HG02763 (cell line): Measurements from ENCODE around the gene PGRMC2.
"Not testable (repeated sequence)": the region's sequence is repeated elsewhere in the genome, so short reads cannot be mapped to it uniquely, and the experiment has no call there.

ENCODE experiments used
- ATAC-seq: cut with Tn5 transposase; IDR thresholded peaks from one replicate; pipeline ENCODE4 v1.9.1; 2021; ENCODE audit warnings: mild to moderate bottlenecking, moderate library complexity; ENCODE audit not compliant: unreplicated experiment

Gene PGRMC2

DNA sequence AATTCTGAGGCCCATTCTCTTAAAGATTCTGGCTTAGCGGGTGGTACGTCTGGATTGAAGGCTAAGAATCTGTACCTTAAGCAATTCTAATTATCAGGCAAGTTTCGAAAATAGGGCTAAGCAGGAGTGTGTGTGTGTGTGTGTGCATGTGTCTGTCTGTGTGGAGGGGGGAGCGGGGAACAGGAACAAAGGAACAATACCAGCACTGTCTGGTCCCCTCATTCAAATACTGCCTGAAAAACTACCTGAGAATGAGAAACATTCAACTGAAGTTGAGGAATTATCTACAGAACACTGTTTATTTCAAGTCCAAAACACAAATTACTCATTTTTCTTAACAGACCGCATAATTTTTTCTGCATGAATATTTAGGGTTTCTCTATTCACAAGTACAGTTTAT, 18.6 kb downstream of the PGRMC2 start:
- ATAC-seq: no peak

DNA sequence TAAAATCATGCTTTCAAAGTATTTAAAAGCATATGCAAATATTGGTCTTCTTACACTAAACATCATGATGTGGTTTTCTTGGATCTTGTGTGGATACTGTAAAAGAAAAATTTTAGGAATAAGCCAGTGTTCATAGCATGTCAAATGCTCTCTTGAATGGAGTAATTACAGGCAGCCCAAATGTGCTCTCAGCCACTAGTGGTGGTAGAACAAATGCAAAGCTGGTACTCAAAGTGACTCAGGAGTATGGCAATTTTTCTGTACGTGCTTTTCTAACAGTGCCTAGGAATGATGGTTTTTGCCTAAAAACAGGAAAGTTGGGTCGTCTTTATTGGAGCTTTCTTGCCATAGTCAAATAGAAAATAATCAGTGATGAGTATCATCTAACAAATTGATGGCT, 19.9 kb downstream of the PGRMC2 start:
- ATAC-seq: no peak

DNA sequence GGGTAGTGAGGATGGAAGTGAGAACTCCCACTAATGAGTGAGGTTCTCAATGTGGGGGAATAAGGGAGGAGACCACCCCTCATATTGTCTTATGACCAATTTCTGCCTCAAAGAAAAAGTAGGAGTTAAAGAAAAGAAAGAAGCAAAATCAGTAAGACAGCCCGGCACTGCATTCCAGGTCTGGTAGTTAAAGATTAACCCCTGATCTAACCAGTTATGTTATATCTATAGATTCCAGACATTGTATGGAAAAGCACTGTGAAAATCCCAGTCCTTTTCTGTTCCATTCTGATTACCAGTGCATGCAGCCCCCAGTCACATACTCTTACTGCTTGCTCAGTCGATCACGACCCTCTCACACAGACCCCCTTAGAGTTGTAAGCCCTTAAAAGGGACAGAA, 20.4 kb downstream of the PGRMC2 start:
- ATAC-seq: not testable (repeated sequence)

DNA sequence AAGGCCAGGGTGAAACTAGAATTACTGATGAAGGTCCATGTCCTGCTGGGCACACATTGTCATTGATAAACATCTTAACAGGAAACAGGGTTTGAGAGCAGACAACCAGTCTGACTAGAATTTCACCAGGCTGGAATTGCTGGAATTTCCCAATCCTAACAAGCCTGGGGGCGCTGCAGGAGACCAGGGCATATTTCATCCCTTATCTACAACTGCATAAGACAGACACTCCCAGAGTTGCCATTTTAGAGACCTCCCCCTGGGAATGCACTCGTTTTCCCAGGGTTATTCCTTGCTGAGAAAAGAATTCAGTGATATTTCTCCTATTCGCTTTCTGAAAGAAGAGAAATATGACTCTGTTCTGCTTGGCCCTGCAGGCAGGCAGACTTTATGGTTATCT, 22.1 kb downstream of the PGRMC2 start:
- ATAC-seq: not testable (repeated sequence)

DNA sequence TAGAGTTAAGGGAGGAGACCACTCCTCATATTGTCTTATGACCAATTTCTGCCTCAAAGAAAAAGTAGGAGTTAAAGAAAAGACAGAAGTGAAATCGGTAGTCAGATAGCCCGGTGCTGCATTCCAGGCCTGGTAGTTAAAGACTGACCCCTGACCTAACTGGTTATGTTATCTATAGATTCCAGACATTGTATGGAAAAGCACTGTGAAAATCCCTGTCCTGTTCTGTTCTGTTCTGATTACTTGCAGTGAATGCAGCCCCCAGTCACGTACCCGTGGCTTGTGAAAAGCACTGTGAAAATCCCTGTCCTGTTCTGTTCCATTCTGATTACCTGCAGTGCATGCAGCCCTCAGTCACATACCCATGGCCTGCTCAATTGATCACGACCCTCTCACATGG, 27.7 kb downstream of the PGRMC2 start:
- not testable (repeated sequence) for ATAC-seq

DNA sequence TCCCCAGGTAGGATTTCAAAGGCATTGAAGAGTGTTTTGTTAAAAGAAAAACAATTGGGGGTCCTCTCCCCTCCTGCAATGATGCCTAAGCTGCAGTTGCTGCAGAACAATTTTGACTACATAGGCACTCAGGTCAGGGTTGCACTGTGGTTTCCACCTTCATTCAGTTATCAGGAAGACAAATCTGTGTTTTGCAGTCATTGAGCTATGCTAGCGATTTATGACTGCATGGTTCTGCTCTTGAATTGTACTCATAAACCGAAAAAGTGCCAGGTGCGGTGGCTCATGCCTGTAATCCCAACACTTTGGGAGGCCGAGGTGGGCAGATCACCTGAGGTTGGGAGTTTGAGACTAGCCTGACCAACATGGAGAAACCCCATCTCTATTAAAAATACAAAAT, 29.4 kb downstream of the PGRMC2 start:
- ATAC-seq: not testable (repeated sequence)

DNA sequence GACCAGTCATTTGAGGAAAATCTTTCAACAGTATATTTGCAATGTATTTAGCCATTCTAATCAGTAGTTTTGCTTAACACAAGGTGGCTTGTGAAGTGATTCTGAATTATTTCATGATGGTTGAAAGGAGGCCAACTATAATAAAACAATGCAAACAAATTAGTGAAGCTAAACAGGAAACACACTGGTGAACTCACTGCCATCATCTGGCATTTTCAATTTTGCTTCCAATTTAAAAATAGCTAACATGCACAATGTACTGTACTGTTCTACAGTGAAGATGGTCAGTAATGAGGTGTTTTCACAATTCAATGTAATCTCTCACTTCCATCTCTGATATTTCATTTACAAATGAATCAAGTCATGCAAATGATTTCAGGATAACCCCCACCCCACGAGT, 31.1 kb downstream of the PGRMC2 start:
- ATAC-seq: no peak

DNA sequence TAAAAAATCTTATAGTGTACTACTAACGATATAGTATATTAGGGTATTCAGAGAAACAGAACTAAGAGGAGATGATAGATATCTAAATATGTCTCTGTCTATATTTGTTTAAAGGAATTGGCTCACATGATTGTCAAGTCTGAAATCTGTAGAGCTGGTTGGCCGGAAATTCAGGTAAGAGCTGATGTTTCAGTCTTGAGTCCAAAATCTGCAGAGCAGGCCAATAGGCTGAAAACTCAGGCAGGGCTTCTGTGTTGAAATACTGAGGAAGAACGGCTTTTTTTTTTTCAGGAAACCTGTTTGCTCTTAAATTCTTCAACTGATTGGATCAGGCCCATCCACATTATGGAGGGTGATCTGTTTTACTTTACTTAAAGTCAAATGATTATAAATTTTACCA, 31.7 kb downstream of the PGRMC2 start:
- no peak for ATAC-seq

DNA sequence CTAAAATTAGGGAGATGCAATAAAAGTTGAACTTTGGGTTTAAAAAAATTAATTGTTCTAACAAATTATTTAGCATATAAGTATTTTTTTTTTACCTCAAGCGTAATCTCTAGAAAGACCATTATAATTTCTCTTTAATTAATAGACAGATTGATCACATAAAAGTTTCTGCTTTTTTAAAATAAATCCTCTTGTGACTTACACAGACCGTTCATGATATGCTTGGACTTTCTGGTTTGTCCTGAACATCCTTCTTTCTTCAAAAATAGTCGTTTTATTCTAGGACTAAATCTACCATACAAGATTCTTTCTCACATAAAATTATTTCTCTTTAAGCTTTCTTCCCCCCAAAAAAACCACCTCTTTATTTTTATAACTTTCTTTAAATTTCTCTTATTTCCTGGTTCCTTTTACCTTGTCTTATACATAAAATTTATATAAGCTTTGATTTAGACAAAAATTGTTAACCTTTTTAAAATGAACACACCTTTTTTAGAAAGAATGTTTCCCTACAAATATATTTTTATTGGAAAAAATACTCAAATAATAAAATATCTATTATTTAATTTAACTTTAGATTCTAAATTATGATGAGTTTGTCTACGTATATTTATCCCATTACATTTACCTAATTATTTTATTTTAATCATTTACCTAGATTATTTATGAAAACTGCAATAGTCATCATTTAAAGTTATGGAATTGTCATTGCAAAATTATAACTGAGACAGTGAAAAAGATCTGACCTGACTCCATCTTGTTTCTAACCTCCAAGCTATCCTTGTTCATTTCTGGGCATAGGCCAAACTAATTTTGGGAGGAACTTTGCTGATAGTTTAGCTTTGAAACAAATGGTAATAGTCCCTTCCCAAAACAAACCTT, 37.6 kb downstream of the PGRMC2 start:
- ATAC-seq: no peak

DNA sequence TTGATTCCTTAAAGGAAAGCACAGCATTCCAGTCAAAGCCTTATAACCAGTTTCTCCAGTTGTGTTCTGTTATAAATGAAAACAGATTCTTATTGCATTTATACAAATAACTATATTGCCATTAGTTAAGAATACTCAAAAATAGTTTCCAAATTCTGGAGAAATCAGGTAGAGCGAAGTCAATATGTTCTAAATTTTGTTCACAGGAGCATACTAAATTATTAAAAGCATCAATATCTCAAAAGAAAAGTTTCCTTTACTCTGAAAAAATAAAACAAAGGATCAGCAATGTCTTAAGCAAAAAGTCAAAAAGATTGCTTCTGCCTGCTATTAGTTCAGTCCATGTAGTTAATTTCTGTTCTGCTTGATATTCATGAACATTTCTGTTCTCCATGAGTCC, 39.7 kb downstream of the PGRMC2 start:
- no peak for ATAC-seq

DNA sequence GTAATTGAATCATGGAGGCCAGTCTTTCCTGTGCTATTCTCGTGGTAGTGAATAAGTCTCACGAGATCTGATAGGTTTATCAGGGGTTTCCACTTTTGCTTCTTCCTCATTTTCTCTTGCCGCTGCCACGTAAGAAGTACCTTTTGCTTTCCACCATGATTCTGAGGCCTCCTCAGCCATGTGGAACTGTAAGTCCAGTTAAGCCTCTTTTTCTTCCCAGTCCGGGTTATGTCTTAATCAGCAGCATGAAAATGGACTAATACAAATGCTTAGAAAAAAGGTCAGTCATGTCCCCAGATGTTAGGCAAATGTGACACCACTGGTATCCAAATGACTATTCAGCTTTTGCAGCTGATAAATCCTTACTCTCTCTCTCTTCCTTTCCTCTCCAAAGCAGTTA, 42.2 kb downstream of the PGRMC2 start:
- ATAC-seq: not testable (repeated sequence)

DNA sequence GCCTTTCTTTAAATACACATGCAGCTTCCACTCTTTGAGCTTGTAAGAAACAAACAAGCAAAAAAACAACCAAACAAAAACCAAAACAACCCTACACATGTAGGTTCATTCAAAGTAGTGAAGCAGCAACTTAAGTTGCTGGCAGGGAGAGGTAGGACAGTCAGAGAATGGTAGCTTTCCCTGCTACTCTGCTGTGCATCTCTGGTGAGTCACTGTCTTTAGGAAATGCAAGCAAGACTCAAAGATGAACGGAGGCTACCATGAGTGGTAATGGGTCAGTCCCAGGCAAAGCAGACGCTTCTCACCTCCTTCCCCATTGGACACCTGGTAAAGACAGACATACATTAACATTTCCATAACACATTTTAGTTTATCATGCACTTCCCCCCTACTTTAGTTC, 43.2 kb downstream of the PGRMC2 start:
- no peak for ATAC-seq

DNA sequence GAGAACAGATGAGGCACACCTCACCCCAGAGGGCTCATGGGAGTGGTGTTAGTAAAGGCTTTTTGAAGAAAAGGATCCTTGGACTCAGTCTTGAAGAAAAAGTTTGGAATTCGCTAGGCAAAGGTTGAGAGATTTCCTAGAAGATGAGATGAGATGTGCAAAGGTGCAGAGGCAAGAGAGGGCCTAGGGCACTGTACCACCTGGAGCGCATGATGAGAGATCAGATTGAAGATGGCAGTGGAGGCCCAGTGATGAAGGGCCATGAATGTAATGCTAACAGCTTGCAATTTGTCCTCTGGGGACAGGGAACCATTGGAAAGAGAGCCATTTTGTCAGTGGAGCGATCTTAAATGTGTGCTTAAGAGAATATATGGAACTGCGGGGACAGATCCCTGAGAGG, 45.0 kb downstream of the PGRMC2 start:
- ATAC-seq: no peak

DNA sequence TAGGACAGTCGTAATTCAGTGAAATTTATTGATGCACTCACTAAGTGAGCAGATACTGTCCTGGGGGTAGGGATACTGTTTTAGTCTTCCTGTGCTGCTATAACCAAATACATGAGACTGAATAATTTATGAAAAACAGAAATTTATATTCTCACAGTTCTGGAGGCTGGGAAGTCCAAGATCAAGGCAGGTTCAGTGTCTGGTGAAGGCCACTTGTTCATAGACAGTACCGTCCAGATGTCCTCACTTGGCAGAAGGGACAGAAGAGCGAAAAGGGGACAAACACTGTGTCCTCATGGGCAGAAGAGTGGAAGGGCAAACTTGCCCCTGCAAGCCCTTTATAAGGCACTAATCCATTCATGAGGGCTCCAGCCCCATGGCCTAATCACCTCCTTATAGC, 45.6 kb downstream of the PGRMC2 start:
- no peak for ATAC-seq

DNA sequence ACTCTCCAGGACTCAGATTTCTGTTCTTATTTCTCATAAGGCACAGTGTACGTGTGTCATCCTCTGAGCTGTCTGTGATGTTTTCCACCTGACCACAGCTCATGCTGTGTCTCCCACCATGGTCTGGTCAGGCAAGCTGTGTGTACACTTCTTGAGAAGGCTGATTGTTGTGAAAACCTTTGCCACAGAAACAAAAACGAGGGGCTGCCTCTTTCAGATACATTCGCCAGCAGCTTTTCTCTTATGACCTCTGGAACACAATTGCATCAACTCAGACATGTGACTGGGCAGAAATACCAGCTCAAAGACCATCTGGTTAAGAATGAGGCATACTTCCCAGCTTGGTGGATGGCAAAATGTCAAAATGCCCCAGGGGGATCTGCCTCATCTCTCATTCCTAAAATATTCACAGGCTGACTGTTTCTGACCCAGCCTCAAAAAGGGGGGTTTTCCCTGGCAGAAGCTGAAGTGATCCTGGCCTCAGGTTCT, 46.1 kb downstream of the PGRMC2 start:
- ATAC-seq: no peak

DNA sequence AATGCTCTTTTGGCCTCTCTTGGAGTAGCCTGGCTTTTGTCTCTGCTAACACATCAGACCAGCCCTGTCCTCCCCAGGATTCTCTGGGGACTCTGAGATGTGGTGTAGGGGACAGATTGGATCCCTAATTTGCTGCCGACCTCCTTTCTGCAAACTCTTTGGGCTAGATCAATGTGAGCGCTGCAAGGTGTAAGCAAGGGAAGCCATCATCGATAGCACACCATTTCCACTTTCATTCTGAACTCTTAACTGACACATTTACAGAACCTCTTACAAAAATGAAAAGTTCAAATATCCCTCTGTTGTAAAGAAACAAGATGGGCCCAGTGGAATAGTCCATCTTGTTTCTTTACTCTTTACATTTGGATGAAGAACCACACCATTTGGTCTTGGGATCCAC, 46.6 kb downstream of the PGRMC2 start:
- ATAC-seq: no peak

DNA sequence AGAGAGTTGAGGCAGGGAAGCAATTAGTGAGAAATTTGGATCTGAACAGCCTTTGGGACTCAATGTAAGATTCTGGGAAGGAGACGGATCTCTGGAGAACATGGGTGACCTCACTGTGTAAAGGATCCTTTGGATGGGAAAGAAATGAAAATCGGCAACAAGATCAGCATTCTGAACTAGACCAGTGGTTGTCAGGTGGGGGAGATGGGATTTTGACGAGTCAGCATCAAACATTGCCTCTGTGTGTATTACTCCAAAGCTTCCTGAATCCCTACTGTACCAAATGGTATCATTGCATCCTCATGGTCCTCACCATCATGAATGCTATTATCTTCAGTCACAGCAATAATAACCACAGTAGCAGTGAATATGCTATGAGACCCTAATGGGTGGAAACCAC, 52.8 kb downstream of the PGRMC2 start:
- no peak for ATAC-seq

DNA sequence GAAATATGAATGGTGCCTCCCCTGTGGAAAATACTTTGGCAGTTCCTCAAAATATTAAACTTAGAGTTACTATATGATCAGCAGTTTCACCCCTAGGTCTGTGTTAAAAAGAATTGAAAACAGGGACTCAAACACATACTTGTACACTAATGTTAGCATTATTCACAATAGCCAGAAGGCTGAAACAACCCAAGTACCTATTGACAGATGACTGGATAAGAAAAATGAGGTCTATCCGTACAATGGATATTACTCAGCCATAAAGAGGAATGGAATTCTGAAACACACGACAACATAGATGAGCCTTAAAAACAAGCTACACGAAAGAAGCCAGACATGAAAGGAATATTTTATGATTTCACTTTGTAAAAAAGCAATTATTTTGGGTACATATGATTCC, 54.9 kb downstream of the PGRMC2 start:
- no peak for ATAC-seq

DNA sequence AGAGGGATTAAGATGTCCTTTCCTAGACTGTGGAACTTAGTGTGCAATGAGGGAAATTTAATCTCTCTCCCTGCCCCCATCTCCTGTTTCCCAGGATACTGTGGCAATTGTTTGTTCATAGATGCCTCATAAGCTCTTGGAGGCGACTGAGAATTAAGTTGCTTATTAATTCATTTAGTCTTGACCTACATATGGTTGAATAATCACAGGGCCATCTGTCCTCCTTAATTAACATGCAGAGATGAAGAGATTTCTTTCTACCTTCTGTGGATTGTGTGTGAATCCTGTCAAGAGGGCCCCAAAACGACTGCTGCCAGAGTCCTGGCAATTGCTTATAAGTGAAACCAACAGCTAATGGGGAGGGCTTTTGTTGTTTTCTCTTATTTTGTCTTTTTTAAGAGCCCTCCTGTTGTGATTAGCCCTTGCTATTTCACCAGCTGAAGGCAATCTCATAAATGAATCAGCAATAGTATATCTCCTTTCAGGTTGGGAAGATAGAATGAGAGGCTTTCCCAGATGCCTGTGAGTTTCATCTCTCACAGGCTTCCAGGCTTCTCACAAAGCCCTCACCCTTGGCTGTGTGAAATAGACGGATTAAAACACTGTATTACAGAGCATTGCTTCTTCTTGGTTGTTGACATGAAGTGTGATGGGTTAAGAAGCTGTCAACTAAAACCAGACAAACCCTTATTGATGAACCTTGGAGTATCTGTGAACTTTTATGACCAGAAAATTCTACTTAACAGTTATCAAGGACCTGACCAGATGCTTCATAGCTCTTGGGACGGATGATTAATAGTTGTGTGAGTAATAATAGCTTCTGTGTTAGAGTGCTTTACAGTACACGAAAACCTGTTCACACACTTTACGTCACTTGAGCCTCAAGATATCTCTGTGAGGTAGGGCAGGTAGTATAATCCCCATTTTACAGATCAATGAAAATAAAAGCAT, 58.5 kb downstream of the PGRMC2 start:
- no peak for ATAC-seq

DNA sequence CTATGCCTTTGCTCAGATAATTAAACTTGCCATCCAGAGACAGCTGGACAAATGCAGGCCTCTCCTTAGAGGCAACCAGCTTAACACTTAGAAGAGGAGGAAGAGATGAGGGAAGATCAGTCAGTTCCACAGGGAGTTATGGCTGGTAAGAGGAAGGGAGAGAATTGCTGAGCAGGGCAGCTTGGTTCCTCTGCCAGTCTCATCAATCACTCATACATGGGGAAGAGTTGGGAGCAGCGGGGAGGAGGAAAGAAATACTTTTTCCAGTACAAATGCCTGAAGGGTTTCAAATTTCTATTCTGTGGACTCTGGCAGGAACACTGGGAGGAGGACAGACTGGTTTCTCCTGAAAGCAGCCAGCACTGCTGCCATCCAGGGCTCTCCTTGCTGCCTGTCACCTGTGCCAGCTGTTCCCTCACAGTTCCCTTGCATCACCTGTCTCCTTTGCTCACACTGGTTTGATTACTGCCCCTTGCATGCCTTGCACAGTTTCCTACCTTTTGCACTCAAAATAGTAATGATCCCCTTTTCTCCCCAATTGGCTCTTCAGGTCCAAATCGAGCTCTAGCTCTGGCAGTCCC, 59.5 kb downstream of the PGRMC2 start:
- no peak for ATAC-seq

DNA sequence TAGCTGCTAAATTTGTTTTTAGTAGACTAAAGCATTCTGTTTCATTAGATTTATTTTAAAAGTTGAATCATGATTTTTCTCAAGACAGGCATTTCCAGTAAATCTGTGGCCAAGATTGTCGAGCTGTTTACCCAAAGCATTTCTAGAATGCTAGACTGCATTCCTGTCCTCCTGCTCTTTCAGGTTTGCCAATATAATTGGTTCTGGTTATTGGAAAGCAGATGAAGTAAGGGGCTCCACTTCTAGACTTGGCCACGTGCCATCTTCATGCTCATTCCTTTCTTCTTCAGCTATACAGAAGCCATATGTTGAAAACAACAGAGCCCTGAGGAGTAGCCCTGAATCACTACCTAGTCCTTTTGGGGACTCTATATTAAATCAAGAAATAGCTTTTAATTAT, 62.5 kb downstream of the PGRMC2 start:
- no peak for ATAC-seq
